Hematopoietic multipotent progenitor cell treated with erythropoietin and hydrocortisone succinate and interleukin-3 and kit ligand, for 6 days (in vitro differentiated cells): ENCODE measurements around the gene EPOP.

Source experiments
- DNase-seq: peaks from one replicate; pipeline ENCODE4 v3.0.0-alpha.2; 2015

EPOP gene

DNA sequence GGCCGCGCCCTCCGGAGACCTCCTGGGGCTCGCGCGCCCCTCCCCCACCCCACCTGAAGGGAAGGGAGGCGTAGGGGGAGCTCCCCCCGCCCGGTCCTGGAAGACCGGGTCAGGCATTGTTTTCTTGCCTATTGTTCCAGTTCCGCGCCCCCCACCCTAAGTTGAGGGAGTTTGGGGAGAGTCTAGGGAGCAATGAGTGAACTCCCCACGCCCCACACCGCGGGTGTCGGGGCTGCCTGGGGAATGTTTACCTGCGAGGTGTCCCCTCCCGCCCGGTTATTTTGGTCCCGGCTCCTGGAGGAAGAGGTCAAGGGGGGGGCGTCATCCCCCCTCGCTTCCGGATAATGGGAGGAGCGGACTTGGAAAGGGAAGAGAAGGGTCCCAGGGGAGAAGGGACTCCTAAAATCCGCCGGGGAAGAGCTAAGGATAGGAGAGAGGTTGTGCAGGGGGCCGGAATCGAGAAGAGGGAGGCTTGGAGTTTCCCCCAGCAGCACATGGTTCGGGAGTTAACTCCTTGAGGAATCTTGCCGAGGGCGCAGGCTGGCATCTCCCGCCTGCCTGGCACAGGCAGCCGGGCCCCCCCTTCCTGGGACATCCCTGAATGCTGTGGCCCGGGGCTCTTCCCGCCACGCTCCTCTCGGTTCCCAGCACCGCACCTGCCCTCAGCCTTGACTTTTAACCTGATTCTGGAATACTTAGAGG lies 31.2 kb upstream of the EPOP start:
- no peak for DNase-seq

DNA sequence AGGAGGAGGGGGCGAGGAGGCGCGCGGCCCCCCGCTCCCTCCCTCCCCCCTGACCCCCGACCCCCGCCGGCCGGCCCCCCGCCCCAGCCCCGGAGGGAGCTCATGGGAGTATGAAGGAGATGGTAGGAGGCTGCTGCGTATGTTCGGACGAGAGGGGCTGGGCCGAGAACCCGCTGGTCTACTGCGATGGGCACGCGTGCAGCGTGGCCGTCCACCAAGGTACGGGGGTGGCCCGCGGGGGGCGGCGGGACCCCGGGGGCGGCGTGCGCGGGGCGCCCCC lies 30.7 kb upstream of the EPOP start:
- no peak for DNase-seq

DNA sequence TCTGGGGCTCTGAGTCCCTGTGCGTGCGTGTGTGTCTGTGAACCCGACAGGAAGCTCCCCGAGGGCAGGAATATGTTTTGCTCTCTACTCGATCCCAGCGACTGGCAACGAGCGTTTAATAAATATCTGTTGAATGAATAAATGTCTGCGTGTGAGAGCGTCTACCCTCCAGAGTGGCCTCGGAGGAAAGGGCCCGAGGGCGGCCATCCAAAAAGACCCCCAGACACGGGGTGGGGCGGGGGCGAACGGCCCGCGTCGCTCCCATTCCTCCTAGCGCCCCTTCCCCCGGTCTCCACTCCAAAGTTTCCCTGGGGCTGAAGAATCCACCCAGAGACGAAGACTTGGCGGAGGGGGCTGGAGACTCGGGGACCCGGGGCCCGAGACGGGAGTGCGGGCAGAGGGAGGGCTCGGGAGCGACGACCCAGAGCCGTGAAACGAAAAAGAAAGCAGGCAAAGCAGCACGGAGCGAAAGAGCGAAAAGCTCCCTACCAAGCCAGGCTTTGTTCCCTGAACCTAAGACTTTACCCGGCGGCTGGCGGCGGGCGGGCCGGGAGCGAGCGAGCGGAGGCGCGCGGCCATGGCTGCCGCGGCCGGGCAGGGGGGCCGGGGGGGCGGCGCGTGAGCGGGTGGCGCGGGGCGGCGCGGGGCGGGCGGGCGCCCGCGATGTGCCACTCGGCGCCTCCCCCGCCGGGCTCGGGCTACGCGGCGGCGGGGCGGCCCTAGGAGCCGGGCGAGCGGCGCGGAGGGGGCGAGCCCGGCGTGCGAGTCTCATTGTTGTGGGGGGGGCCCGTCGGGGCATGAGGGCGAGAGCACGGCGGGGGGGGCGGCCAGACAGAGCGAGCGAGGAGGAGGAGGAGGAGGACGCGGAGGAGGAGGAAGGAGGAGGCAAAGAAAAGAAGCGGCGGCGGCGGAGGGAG lies 30.1 kb upstream of the EPOP start, which contains the start of gene MLLT6:
MLLT6 (plus strand) TSS at position 668 of the 917 bp plus-strand sequence. CDS start 360 bp downstream, outside the sequence.
- peak; percentile 87 for DNase-seq

DNA sequence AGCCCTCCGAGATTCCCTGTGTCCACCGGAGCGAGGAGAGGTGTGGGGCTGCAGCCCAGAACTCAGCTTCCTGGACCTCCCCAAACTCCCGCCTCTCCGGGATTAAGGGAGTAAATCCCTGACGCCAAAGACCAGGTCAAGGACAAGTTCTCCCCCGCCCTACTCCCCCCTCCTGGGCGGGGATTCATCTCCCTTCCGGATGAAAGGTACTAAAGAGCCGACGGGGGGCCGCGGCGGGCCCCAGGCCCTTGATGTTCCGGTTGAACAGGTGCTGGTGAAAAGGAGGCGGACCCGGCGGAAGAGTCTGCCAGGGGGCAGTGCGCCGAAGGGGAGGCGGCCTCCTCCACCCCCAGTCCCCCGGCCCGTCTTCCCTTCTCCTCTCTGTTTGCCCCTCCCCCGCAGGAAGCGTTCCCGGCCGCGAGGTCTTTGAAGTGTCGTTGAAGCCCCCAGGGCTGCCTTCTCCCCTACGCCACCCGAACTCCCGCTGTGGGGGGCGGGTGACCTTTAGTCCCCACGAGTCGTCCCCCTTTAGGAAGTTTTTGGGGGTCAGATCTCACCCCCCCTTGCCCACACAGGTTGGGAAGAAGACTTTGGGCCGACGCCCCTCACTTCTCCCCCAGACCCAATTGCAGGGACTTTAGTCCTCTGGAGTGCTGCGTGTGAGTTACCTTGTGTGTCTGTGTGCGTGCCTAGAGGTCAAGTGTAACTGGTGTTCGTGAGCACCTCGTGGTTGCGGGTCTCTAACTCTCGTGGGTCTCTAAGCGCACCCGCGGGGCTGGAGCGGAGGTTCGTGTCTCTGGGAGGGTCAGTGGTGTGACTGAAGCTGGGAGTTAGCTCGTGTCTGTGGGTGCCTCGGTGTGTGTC lies 29.2 kb upstream of the EPOP start:
- peak; percentile 89 for DNase-seq

DNA sequence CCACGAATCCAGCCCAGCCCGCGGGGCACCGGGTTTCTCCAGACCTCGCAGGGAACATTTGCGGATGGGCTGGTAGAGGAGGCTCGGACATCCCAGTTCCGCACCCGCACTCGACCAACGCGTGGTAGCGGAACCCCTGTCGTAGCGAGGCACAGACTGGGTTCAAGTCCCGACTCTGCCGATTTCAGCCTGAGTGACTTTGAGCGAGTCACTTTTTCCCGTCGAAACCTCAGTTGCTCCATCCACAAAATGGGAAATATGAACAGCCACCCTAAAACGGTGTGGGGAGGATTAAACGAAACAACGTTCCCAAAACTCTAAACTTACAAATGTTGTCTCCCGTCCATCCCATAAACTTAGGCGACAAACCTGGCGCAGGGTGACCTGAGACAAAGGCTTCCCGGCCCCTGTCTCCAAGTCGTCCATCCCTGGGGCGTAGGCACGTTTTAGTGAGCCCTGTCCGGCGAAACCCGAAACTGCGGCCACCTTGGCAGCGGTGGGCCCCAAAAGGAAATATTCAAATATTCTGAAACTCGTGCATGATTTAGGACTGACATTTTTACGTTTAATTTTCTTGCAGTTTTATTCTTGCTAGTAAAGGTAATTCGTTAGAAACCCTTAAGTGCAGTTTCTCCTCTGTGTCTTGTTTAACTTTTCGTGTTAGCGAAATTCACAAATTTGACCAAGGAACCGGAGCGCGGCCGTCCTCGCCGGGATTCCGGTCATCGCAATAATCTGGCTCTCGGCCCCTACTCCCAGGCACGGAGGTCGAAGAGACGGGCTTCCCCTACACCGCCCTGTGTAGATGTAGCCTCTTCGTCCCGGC lies 28.4 kb upstream of the EPOP start:
- peak; percentile 63 for DNase-seq

DNA sequence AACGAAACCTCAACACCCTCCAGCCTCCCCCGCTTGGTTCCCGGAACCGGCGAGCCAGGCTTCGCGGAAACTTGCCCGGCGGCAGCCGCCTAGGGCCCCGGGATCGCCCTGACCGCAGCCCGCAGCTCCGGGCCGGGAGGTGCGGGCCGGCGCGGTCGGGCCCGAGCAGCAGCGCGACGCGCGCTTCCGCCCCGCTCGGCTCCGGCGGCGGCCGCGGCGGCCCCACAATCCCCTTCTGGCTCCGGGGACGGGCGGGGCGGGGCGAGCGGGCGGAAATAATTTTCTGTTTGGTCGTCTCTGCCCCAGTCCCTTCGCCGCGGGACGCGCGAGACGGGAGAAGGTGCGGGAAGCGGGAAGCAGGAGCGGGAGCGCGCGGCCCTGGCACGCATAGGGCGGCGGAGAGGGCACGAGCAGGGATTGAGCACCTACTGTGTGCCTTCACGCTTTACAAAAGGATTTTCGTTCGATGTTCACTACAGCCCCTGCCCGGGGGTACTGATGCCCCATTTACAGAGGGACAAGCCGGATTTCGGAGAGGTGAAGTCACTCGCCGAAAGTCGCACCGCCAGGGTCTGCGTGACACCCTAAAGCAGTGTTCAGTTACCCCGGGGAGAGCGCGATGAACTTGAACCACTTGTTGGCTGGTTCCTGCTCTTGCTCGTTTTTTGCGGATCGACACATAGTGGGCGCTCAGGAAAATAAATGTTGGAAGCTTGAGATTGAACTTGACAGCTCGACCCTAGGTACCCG lies 27.6 kb upstream of the EPOP start:
- peak; percentile 91 for DNase-seq

DNA sequence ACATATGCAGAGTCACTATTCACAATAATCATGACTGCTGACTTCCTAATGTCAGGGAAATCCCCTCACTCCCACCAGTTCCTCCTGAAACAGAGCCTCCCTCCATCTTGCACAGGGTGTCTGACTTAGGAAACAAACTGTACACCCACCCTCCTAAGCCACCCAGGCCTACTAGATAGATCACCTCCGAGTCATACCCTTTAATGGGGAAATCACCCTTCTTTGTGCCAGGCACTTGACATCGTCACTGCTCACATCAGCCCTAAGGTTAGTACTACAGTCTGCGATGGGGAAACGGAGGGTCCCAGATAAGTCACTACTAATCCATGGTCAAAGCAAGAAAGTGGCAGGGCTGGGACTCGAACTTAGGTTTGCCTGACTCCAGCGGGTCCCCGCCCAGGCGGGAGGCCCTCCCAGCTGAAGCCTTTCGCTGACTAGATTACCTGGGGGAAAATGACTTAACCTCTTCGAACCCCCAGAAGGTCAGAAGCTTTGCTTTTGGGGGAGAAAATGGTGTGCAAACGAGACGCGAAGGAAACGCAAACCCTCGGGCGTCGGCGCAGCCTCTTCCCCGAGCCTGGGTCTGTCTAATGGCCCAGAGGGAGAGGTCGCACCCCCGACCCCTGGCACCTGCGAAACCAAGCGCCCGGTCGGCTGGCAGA lies 26.9 kb upstream of the EPOP start:
- DNase-seq: peak; percentile 71

DNA sequence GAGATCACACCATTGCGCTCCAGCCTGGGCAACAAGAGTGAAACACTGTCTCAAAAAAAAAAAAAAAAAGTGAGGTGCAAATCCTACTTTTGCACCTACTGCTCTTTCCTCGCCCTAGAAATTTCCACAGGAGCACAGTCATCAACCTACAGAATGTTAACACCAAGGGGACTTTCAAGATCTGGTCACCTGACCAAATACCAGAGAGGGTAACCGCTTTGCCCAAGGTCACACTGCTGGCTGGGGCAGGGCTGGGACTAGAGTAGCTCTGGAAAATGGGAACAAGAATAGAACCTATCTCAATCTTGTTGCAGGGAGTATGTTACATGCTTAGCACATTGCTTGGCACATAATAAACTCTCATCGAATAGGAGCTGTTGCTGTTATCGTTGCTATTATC lies 24.0 kb upstream of the EPOP start:
- DNase-seq: no peak

DNA sequence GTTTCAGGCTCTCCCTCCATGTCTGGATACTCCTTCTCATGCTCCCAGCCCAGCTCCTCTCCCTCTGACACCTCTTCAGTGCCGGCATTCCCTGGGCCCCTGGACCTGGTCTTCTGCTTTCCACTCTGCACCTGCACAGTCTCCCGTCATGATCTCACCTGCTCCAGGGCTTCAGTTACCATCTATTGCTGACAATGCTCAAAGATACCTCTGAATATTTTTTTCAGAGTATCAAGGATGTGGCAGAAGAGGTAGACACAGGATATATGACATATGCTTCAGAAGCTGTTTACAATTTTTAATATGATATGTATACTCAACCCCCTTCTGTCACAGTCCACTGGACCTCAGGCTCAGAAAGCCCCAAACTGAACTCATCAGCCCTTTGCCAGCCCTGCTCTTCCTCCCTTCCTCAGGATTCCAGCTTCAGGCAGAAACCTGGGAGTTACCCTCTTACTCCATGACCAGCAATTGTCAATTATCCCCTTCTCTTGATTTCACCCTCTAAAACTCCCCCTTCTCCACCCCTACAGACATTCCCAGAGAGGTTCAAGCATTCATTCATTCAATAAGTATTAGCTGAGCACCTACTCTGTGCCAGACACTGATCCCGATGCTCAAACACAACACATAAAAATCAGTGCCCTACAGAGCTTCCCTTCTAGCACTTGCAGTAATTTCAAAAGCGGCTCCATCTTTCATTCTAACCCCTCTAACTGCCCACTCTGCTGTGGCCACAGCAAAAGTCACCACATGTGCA lies 22.5 kb upstream of the EPOP start:
- no peak for DNase-seq

DNA sequence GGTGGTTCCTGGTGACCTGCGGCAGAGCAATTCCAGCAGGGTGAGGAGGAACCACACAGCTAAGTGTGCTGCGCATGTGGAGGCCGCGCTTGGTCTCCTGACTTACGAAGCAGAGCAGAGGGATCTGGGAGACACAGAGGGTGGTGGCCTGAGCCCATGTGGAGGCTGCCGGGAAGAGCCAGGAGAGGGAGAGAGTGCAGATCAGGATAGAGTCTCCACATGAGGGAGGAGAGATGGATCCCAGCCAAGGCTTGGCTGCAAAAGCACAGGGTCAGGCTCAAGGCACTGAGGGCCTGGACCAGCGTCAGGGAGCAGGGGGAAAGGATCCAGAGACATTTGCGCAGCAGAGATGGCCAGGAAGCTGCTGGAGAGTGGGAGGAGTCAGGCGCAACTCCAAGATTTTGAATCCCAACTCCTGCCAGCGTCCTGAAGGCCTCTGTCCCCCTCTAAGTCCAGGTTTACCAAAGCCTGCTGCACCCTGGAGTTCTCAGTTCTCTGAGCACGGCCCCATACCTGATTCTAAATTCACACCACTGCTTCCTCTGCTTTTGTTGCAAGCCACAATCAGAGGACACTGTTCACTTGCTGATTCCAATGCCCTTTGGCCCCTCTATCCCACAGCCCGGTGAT lies 19.1 kb upstream of the EPOP start:
- DNase-seq: no peak

DNA sequence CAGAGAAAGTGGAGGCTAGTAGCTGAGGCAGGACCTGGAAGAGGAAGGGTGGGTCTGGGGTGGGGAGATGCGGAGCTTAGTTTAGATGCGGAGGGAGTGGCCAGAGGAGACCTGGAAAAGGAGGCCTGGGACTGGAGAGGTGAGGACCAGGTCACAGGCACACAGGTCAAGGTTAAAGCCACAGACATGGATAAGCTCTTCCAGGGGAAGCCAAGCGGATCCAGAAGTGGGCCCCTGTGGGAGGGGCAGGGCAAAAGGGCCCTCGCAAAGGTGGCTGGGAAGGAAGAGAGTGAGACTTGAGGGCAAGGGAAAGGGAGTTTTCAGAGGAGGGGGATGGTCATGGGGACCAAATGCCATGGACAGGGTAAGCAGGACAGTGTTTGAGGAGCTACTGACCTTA lies 16.4 kb upstream of the EPOP start:
- no peak for DNase-seq

DNA sequence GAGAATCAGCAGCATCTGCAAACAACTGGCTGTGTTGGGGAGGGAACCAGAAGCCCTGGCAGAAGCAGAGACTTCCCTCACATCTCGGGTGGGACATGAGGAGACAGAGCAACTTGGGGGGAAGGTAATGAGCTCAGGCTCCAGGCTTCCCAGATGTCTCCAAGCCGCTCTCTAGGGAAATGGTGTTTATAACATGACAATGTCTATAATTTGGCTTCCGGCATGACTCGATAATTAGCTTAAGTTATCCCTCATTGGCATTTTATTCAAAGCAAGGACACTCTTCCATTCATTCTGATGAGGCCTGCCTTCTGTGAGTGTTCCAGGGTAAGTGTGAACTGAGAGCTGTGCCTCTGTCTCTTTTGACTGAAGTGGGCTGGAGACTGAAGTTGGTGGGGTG lies 15.6 kb upstream of the EPOP start:
- DNase-seq: no peak

DNA sequence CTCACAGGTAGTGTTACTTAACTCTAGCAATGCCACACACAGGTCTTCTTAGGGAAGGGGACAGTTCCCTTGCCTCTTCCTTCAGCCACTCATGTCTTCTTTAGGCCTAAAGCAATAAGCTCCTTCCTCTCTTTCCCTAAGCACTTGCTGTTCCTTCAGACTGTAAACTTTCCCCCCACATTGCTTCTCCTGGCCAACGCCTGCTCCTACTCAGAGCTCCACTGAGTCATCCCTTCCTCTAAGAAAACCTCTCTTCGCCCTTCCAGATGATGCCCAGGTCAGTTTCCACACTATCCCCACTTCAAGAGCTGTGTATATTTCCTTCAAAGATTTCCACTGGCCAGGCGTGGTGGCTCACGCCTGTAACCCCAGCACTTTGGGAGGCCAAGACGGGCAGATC lies 12.5 kb upstream of the EPOP start:
- no peak for DNase-seq

DNA sequence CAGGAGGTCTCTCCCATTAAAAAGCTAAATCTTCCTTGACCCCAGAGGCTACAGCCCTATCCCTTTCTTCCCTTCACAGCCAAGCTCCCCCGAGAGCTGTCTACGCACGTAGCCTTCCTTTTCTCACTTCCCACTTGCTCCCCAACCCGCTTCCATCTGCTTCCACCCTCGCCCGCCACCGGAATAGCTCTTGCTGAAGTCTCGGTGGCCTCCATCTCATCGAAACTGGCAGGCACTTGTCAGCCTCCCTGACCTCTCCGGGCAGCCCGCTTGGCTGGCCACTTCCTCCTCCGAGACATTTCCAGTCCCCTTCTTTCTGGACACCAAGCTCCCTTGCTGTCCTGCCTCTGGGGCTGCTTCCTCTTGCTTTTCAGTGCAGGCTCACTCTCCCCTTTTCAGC lies 10.7 kb upstream of the EPOP start:
- no peak for DNase-seq

DNA sequence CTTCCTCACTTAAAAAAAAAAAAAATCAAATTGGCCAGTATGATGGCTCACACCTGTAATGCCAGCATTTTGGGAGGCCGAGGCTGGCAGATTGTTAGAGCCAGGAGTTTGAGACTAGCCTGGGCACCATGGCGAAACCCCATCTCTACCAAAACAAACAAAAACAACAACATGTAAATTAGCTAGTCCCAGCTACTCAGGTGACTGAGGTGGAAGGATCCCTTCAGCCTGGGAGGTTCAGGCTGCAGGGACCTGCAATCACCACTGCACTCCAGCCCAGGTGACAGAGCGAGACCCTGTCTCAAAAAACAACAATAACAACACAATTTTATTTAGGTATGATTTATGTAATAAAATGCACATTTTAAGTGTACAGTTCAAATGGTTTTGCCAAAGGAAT lies 6.3 kb upstream of the EPOP start:
- no peak for DNase-seq

DNA sequence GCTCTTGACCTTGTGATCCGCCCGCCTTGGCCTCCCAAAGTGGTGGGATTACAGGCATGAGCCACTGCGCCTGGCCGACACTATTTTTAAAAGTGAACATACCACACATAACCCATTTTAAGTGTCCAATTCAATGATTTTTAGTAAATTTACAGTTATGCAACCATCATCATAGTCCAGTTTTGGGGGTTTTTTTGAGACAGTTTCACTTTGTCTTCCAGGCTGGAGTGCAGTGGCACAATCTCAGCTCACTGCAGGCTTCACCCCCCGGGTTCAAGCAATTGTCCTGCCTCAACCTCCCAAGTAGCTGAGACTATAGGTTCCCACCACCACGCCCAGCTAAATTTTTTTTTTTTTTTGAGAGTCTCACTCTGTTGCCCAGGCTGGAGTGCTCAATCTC lies 3.1 kb upstream of the EPOP start:
- no peak for DNase-seq

DNA sequence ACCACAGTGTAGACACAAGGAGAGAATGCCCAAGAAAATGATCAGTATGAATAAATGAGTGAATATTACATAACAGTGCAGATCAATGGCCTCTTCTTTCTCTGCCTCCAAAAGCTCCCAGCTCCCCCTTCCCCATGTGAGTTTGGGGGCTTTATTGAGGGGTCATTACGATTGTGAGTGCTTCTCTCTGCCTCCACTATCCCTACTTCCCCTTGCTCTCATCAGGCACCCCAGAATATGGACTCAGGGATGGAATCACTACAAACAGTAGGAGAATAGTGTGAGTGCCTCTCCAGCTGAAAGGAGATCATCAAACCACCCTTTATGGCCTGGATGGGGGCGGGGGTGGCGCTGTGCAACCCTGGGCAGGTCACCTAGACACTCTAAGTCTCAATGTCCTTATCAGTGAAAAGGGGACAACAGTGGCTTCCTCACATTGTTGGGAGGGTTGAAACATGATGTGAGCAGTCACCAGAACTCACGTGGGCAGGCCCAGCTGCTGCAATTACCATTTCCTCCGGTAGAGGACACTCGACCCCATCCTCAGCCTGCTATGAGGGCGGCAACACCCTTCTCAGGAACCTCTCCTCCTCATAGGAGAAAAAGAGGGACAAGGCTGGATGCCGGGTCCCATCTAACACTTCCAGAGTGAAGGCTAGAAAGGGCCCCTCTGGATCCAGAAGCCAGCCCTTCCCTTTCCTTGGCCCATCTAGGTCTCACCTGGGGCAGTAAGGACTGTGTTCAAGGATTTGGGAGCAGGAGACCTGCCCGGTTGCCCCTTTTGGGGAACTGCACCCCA lies 2.1 kb upstream of the EPOP start:
- peak; percentile 90 for DNase-seq

DNA sequence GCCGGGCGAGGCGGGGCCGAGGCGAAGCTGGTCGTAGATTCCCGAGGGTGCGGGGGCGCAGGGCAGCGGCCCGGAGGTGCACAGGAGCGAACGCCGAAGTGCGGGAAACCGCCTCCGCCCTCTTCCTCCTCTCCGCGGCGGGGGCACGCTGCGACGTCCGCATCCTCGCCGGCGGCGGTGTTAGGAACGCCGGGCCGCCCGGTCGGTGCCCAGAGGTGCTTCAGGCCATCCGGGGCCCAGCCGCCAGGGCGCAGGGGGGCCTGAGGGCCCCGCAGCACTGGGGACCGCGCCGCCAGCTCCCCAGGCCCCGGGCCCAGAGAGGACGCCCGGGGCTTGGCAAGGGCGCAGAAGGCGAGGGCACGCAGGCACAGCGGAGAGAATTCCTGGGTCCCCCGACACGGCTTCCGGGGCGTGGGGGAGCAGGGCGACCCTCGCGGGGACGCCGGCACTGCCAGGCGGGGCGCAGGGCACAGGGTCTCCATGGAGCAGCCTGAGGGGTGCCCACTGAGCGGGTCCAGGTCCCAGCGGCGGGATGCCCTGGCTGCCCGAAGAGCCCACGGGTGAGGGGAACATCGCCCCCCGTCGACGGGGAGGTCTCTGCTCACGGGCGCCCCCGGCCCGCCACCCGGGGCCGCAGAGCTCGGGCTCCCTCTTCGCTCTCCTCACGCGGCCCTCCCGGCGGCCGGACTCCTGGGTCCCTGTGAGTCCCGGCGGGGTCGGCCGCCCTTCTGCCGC lies 576 bp downstream of the EPOP start:
- no peak for DNase-seq

DNA sequence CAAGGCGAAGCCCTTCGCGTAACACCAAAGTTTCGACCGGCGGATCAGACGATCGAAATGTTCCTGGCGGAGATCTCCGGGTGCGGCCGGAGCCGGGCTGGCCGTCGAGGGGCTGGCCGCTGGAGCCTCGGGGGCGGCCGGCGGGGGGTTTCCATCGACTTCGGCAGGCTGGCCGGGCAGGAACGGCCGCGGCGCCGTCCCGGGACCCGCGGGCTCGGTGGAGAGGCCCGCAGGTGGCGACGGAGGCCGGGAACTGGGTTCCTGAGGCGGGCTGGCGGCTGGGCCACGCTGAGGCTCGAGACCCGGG lies 1.1 kb downstream of the EPOP start:
- no peak for DNase-seq
